Liver (tissue), 3 donors: Measurements from ENCODE around the gene PDGFD.

Experiments used
- CTCF ChIP-seq: fragments of 150-350 bp; IDR thresholded peaks from 2 replicates; pipeline ENCODE4 v1.5.1; 2017; ENCODE audit warnings: improper control_type of control experiment, low read depth, low read length; ENCODE audit not compliant: missing input control
- EGR1 ChIP-seq, 2 donors: IDR thresholded peaks; 2 replicates each; pipeline ENCODE4 v1.6.1; 2016 to 2018; ENCODE audit warnings: antibody characterized with exemption in 2 of 2, low read depth in 2 of 2
- FOXA1 ChIP-seq: IDR thresholded peaks from 2 replicates; pipeline ENCODE4 v1.6.1; 2016; ENCODE audit warnings: antibody characterized with exemption
- GABPA ChIP-seq, 2 donors: IDR thresholded peaks in 1 of 2; conservative IDR thresholded peaks in 1 of 2; 2 replicates each; pipeline ENCODE4 v1.6.1; 2016; ENCODE audit warnings: antibody characterized with exemption in 2 of 2, mild to moderate bottlenecking in 1 of 2, moderate library complexity in 1 of 2
- HNF4A ChIP-seq, 2 donors: conservative IDR thresholded peaks; 2 replicates each; pipeline ENCODE4 v1.6.1; 2016; ENCODE audit warnings: antibody characterized with exemption in 2 of 2, mild to moderate bottlenecking in 2 of 2
- JUND ChIP-seq, 2 donors: IDR thresholded peaks; 2 replicates each; pipeline ENCODE4 v1.6.1; 2016; ENCODE audit warnings: antibody characterized with exemption in 2 of 2
- MAX ChIP-seq: IDR thresholded peaks from 2 replicates; pipeline ENCODE4 v1.6.1; 2016; ENCODE audit warnings: antibody characterized with exemption
- NR2F2 ChIP-seq: IDR thresholded peaks from 2 replicates; pipeline ENCODE4 v1.6.1; 2016; ENCODE audit warnings: antibody characterized with exemption
- RAD21 ChIP-seq, 2 donors: IDR thresholded peaks; 2 replicates each; pipeline ENCODE4 v1.6.1; 2016; ENCODE audit warnings: antibody characterized with exemption in 2 of 2, mild to moderate bottlenecking in 2 of 2
- SP1 ChIP-seq: IDR thresholded peaks from 2 replicates; pipeline ENCODE4 v1.6.1; 2018; ENCODE audit warnings: antibody characterized with exemption, mild to moderate bottlenecking
- TAF1 ChIP-seq: conservative IDR thresholded peaks from 2 replicates; pipeline ENCODE4 v1.6.1; 2016; ENCODE audit warnings: antibody characterized with exemption, mild to moderate bottlenecking
- YY1 ChIP-seq: IDR thresholded peaks from 2 replicates; pipeline ENCODE4 v1.6.1; 2016; ENCODE audit warnings: antibody characterized with exemption, mild to moderate bottlenecking
- ZBTB33 ChIP-seq: IDR thresholded peaks from 2 replicates; pipeline ENCODE4 v1.6.1; 2016; ENCODE audit warnings: antibody characterized with exemption
- TF ChIP-seq, protein P1 (sequence below): IDR thresholded peaks from 2 replicates; pipeline ENCODE4 v1.6.1; 2016; ENCODE audit warnings: antibody characterized with exemption, mild to moderate bottlenecking
- donor health status: healthy.
- donor health status: healthy.

DNA sequence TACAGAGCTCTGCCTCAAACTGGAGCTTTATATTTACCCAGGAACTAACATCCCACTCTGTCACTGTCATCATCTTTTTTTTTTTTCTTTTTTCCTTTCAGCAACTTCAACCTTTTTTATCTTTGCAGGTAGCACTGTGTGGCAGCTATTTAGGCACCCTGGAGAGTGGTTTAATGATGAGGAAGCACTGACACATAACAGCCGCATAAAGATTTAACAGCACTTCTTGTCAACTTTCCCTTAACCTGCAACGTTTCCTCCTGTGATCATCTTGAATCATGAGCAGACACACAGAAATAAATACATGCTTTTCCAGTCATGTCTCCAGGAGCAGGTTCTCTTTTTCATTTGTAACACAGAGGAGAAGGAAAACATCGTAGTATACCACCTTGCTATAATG, 34.8 kb downstream of the PDGFD start:
- TF ChIP-seq RAD21 (IDR thresholded peaks at IDR 0.05) (no peak), CTCF (no peak), SP1 (no peak), JUND (IDR thresholded peaks at IDR 0.05) (no peak), NR2F2 (no peak), MAX (no peak), ZBTB33 (no peak), HNF4A (conservative IDR thresholded peaks at IDR 0.05) (no peak), YY1 (no peak), FOXA1 (no peak), GABPA (IDR thresholded peaks at IDR 0.05 in 1 of 2, conservative IDR thresholded peaks at IDR 0.05 in 1 of 2) (no peak), TAF1 (no peak), EGR1 (IDR thresholded peaks at IDR 0.05; ENCODE audit: low read depth in 2 of 2) (no peak)
- TF ChIP-seq, protein P1, sequence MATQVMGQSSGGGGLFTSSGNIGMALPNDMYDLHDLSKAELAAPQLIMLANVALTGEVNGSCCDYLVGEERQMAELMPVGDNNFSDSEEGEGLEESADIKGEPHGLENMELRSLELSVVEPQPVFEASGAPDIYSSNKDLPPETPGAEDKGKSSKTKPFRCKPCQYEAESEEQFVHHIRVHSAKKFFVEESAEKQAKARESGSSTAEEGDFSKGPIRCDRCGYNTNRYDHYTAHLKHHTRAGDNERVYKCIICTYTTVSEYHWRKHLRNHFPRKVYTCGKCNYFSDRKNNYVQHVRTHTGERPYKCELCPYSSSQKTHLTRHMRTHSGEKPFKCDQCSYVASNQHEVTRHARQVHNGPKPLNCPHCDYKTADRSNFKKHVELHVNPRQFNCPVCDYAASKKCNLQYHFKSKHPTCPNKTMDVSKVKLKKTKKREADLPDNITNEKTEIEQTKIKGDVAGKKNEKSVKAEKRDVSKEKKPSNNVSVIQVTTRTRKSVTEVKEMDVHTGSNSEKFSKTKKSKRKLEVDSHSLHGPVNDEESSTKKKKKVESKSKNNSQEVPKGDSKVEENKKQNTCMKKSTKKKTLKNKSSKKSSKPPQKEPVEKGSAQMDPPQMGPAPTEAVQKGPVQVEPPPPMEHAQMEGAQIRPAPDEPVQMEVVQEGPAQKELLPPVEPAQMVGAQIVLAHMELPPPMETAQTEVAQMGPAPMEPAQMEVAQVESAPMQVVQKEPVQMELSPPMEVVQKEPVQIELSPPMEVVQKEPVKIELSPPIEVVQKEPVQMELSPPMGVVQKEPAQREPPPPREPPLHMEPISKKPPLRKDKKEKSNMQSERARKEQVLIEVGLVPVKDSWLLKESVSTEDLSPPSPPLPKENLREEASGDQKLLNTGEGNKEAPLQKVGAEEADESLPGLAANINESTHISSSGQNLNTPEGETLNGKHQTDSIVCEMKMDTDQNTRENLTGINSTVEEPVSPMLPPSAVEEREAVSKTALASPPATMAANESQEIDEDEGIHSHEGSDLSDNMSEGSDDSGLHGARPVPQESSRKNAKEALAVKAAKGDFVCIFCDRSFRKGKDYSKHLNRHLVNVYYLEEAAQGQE = no peak
